ENCODE data around the gene FBXW7. TPM values are rescaled to one million over a fixed set of nuclear protein-coding genes. Genes with fewer than 3 reads are reported as not detected.

The FBXW7 gene
- polyA plus RNA-seq, 1 donor from 2014 or later = 55.7 TPM

- Histone ChIP-seq H3K9me3 (ENCODE audit: low read length) (no peaks in the 10 kb centered on the region), H3K9me2 (ENCODE audit: insufficient read depth, low read length) (no peaks in the 10 kb centered on the region), H3K4me3 (ENCODE audit: low read length) (no peak overlapping the region), H3F3A (ENCODE audit: insufficient read depth, low read length, poor library complexity, severe bottlenecking) (no peaks in the 10 kb centered on the region), H4K20me1 (ENCODE audit: insufficient read depth) (no peaks in the 10 kb centered on the region), H3K36me3 (ENCODE audit: insufficient read depth, low read length) (no peaks in the 10 kb centered on the region), H2AFZ (ENCODE audit: low read depth, low read length) (no peak overlapping the region), H3K9ac (ENCODE audit: low read length) (no peak overlapping the region), H3K4me2 (ENCODE audit: low read length) (no peak overlapping the region), H3K27ac (ENCODE audit: low read length) (no peak overlapping the region), H3K79me2 (replicated peaks; ENCODE audit: insufficient read depth, low read length) (no peaks in the 10 kb centered on the region), H3K27me3 (ENCODE audit: insufficient read depth, low read depth, low read length) (no peaks in the 10 kb centered on the region)
- TF ChIP-seq RAD21 (conservative IDR thresholded peaks at IDR 0.05) (no peak), SMC3 (conservative IDR thresholded peaks at IDR 0.05; ENCODE audit: poor library complexity) (no peak), MXI1 (conservative IDR thresholded peaks at IDR 0.05; ENCODE audit: poor library complexity, severe bottlenecking) (no peak), EP300 (conservative IDR thresholded peaks at IDR 0.05; ENCODE audit: poor library complexity, severe bottlenecking) (no peak), EZH2 (IDR thresholded peaks at IDR 0.05; ENCODE audit: borderline replicate concordance, insufficient read depth, low read length, poor library complexity, severe bottlenecking) (no peak), POLR2AphosphoS5 (IDR thresholded peaks at IDR 0.05) (no peak), REST (IDR thresholded peaks at IDR 0.05; ENCODE audit: borderline replicate concordance) (no peak), TAF1 (IDR thresholded peaks at IDR 0.05; ENCODE audit: low read depth) (no peak), CTCF (IDR thresholded peaks at IDR 0.05; ENCODE audit: poor library complexity, severe bottlenecking) (no peak)
Observed at GRCh38 chr4:152422817-152423320, 113.0 kb downstream of the FBXW7 start.

GRCh38 chr4:152421576-152421975 lies 114.3 kb downstream of the FBXW7 start:
- Histone ChIP-seq H3F3A (ENCODE audit: insufficient read depth, low read length, poor library complexity, severe bottlenecking) (no peaks in the 10 kb centered on the region), H2AFZ (ENCODE audit: low read depth, low read length) (no peak overlapping the region)

More at GRCh38 chr4:152421576-152421975, 114.3 kb downstream of the FBXW7 start:
- H3K9me3 ChIP-seq (ENCODE audit: low read length) = no peaks in the 10 kb centered on the region
- H3K36me3 ChIP-seq (ENCODE audit: insufficient read depth, low read length) = no peaks in the 10 kb centered on the region
- H3K9ac ChIP-seq (ENCODE audit: low read length) = no peak overlapping the region
- H4K20me1 ChIP-seq (ENCODE audit: insufficient read depth) = no peaks in the 10 kb centered on the region
- TF ChIP-seq EZH2 (IDR thresholded peaks at IDR 0.05; ENCODE audit: borderline replicate concordance, insufficient read depth, low read length, poor library complexity, severe bottlenecking) (no peak), RAD21 (conservative IDR thresholded peaks at IDR 0.05) (no peak), SMC3 (conservative IDR thresholded peaks at IDR 0.05; ENCODE audit: poor library complexity) (no peak), TAF1 (IDR thresholded peaks at IDR 0.05; ENCODE audit: low read depth) (no peak), REST (IDR thresholded peaks at IDR 0.05; ENCODE audit: borderline replicate concordance) (no peak)
- H3K4me2 ChIP-seq (ENCODE audit: low read length) = no peak overlapping the region
- no peak overlapping the region for H3K4me3 ChIP-seq (ENCODE audit: low read length)
- no peaks in the 10 kb centered on the region for H3K79me2 ChIP-seq (replicated peaks; ENCODE audit: insufficient read depth, low read length)
- no peaks in the 10 kb centered on the region for H3K27me3 ChIP-seq (ENCODE audit: insufficient read depth, low read depth, low read length)
- H3K27ac ChIP-seq (ENCODE audit: low read length) = no peak overlapping the region
- H3K9me2 ChIP-seq (ENCODE audit: insufficient read depth, low read length) = no peaks in the 10 kb centered on the region

Measured in neural cell (in vitro differentiated cells).